SK-N-SH treated with all-trans-retinoic acid at 6 μM for 48 hours (cell line): ENCODE results near the gene TMEM134.

Experiments
- ATAC-seq: fragments of 200-7000 bp; cut with Tn5 transposase; 3 replicates; pipeline ENCODE4 v1.9.1; 2020; ENCODE audit warnings: mild to moderate bottlenecking, moderate library complexity
- ARNTL ChIP-seq: fragments of 450-650 bp; formaldehyde crosslinking; IDR thresholded peaks from 2 replicates; pipeline ENCODE4 v1.5.0; 2020; ENCODE audit warnings: low read depth, mild to moderate bottlenecking, moderate library complexity, borderline replicate concordance
- BACH2 ChIP-seq: fragments of 250-450 bp; sonication (Bioruptor Pico); IDR thresholded peaks from 2 replicates; pipeline ENCODE4 v1.9.0; 2021; ENCODE audit warnings: mild to moderate bottlenecking, borderline replicate concordance
- CREB5 ChIP-seq: fragments of 250-450 bp; sonication (Bioruptor Pico); IDR thresholded peaks from 2 replicates; pipeline ENCODE4 v1.5.1; 2020; ENCODE audit warnings: low read depth, mild to moderate bottlenecking, moderate library complexity
- CSDC2 ChIP-seq: fragments of 250-450 bp; sonication (Bioruptor Pico); IDR thresholded peaks from 2 replicates; pipeline ENCODE4 v1.5.0; 2020; ENCODE audit warnings: mild to moderate bottlenecking, moderate library complexity
- ESRRG ChIP-seq: fragments of 250-450 bp; sonication (Bioruptor Pico); IDR thresholded peaks from 2 replicates; pipeline ENCODE4 v1.6.1; 2021; ENCODE audit warnings: mild to moderate bottlenecking
- GLIS3 ChIP-seq: fragments of 250-450 bp; sonication (Bioruptor Pico); IDR thresholded peaks from 2 replicates; pipeline ENCODE4 v1.5.0; 2020; ENCODE audit warnings: mild to moderate bottlenecking, moderate library complexity
- ISL1 ChIP-seq: fragments of 250-450 bp; sonication (Bioruptor Pico); IDR thresholded peaks from 2 replicates; pipeline ENCODE4 v2.1.2; 2022; ENCODE audit warnings: mild to moderate bottlenecking, moderate library complexity
- OSR1 ChIP-seq: fragments of 250-450 bp; sonication (Bioruptor Pico); IDR thresholded peaks from 2 replicates; pipeline ENCODE4 v1.8.0; 2022; ENCODE audit warnings: moderate library complexity, mild to moderate bottlenecking, inconsistent platforms
- POU6F1 ChIP-seq: fragments of 250-450 bp; sonication (Bioruptor Pico); IDR thresholded peaks from 2 replicates; pipeline ENCODE4 v1.8.0; 2021; ENCODE audit warnings: low read depth, mild to moderate bottlenecking, moderate library complexity, borderline replicate concordance
- PPARA ChIP-seq: fragments of 250-450 bp; sonication (Bioruptor Pico); IDR thresholded peaks from 2 replicates; pipeline ENCODE4 v1.5.0; 2020; ENCODE audit warnings: mild to moderate bottlenecking, borderline replicate concordance
- RARB ChIP-seq: fragments of 250-450 bp; sonication (Bioruptor Pico); IDR thresholded peaks from 2 replicates; pipeline ENCODE4 v1.8.0; 2021; ENCODE audit warnings: mild to moderate bottlenecking, moderate library complexity
- SNAI2 ChIP-seq: fragments of 250-450 bp; sonication (Bioruptor Pico); IDR thresholded peaks from 2 replicates; pipeline ENCODE4 v1.5.0; 2020; ENCODE audit warnings: mild to moderate bottlenecking, moderate library complexity
- TCF4 ChIP-seq: fragments of 250-450 bp; sonication (Bioruptor Pico); IDR thresholded peaks from 2 replicates; pipeline ENCODE4 v1.8.0; 2021; ENCODE audit warnings: mild to moderate bottlenecking, moderate library complexity, borderline replicate concordance
- TOX ChIP-seq: fragments of 250-450 bp; sonication (Bioruptor Pico); IDR thresholded peaks from 2 replicates; pipeline ENCODE4 v1.8.0; 2021; ENCODE audit warnings: mild to moderate bottlenecking, moderate library complexity, borderline replicate concordance
- TSHZ2 ChIP-seq: fragments of 250-450 bp; sonication (Bioruptor Pico); IDR thresholded peaks from 2 replicates; pipeline ENCODE4 v1.5.0; 2020; ENCODE audit warnings: mild to moderate bottlenecking, moderate library complexity
- ZC3H10 ChIP-seq: fragments of 250-450 bp; sonication (Bioruptor Pico); IDR thresholded peaks from 2 replicates; pipeline ENCODE4 v1.5.1; 2021; ENCODE audit warnings: mild to moderate bottlenecking, moderate library complexity
- ZFP3 ChIP-seq: fragments of 250-450 bp; sonication (Bioruptor Pico); IDR thresholded peaks from 2 replicates; pipeline ENCODE4 v1.5.0; 2020; ENCODE audit warnings: mild to moderate bottlenecking, moderate library complexity
- ZFP30 ChIP-seq: fragments of 450-650 bp; formaldehyde crosslinking; IDR thresholded peaks from 2 replicates; pipeline ENCODE4 v1.5.0; 2022; ENCODE audit warnings: mild to moderate bottlenecking, moderate library complexity
- ZNF565 ChIP-seq: fragments of 450-650 bp; formaldehyde crosslinking; conservative IDR thresholded peaks from 2 replicates; pipeline ENCODE4 v1.5.0; 2020; ENCODE audit warnings: low read depth, mild to moderate bottlenecking, moderate library complexity
- ZNF70 ChIP-seq: fragments of 450-650 bp; formaldehyde crosslinking; IDR thresholded peaks from 2 replicates; pipeline ENCODE4 v1.5.0; 2020; ENCODE audit warnings: mild to moderate bottlenecking, moderate library complexity
- ZNF8 ChIP-seq: fragments of 450-650 bp; formaldehyde crosslinking; IDR thresholded peaks from 2 replicates; pipeline ENCODE4 v1.5.0; 2020; ENCODE audit warnings: mild to moderate bottlenecking, moderate library complexity

The TMEM134 gene

GRCh38 chr11:67413266-67413849, 55.7 kb downstream of the TMEM134 start:
- ATAC-seq, result peak; percentile 10; the same call in 1 of the 3 replicates

GRCh38 chr11:67412495-67413179, 56.4 kb downstream of the TMEM134 start:
- ATAC-seq, result no peak
- TF ChIP-seq RARB (CRISPR knock-in tag), result no peak
- TF ChIP-seq ZFP3, result no peak
- TF ChIP-seq POU6F1 (CRISPR knock-in tag), result no peak
- no peak for TF ChIP-seq OSR1
- TF ChIP-seq TCF4, result no peak
- TF ChIP-seq PPARA, result no peak
- no peak for TF ChIP-seq GLIS3 (CRISPR knock-in tag)
- TF ChIP-seq ZNF70 (CRISPR knock-in tag), result no peak
- TF ChIP-seq ARNTL, result no peak
- no peak for TF ChIP-seq CSDC2
- no peak for TF ChIP-seq ZNF565 (CRISPR knock-in tag)
- TF ChIP-seq SNAI2 (CRISPR knock-in tag), result no peak
- no peak for TF ChIP-seq CREB5
- no peak for TF ChIP-seq BACH2 (CRISPR knock-in tag)

More at GRCh38 chr11:67413266-67413849, 55.7 kb downstream of the TMEM134 start:
- TF ChIP-seq RARB (CRISPR knock-in tag), result no peak
- TF ChIP-seq TSHZ2 (CRISPR knock-in tag), result no peak
- TF ChIP-seq PPARA, result no peak
- no peak for TF ChIP-seq ZFP3
- no peak for TF ChIP-seq ZNF8
- no peak for TF ChIP-seq CSDC2
- no peak for TF ChIP-seq ZC3H10 (CRISPR knock-in tag)
- TF ChIP-seq ZNF70 (CRISPR knock-in tag), result no peak
- no peak for TF ChIP-seq GLIS3 (CRISPR knock-in tag)

GRCh38 chr11:67411785-67412152, 57.3 kb downstream of the TMEM134 start:
- TF ChIP-seq RARB (CRISPR knock-in tag) (no peak), ESRRG (CRISPR knock-in tag) (no peak), GLIS3 (CRISPR knock-in tag) (no peak), TOX (CRISPR knock-in tag) (no peak), CREB5 (no peak), ZFP30 (no peak), ZNF70 (CRISPR knock-in tag) (no peak), ZNF8 (no peak), BACH2 (CRISPR knock-in tag) (no peak), POU6F1 (CRISPR knock-in tag) (no peak), ZNF565 (CRISPR knock-in tag) (no peak), PPARA (no peak), ISL1 (CRISPR knock-in tag) (no peak)
- ATAC-seq, result no peak
